Activated B cell treated with CpG ODN at 0.5 μM for 24 hours (primary cell): ENCODE results near the gene UBE2G2. TPM values are rescaled to one million over a fixed set of nuclear protein-coding genes. Genes with fewer than 3 reads are reported as not detected.

Experiments
- ATAC-seq: fragments of 200-7000 bp; cut with Tn5 transposase; one replicate; pipeline ENCODE4 v1.10.0; 2021; ENCODE audit warnings: low read depth, mild to moderate bottlenecking, moderate library complexity
- CTCF ChIA-PET: fragments of 350-600 bp; sonication (Branson Sonifier 250); formaldehyde crosslinking; loops from one replicate; lab custom pipeline; 2021; ENCODE audit warnings: antibody characterized with exemption; lab: Charles Lee
- POLR2A ChIA-PET: fragments of 350-600 bp; sonication (Branson Sonifier 250); formaldehyde crosslinking; loops from one replicate; lab custom pipeline; 2021; ENCODE audit warnings: antibody characterized with exemption; lab: Charles Lee
- DNase-seq: peaks from one replicate; pipeline ENCODE4 v3.0.0; 2022
- H3K27ac Mint-ChIP-seq: one replicate; pipeline ENCODE4 v1.8.0; 2020; ENCODE audit warnings: mixed read lengths
- H3K27me3 Mint-ChIP-seq: one replicate; pipeline ENCODE4 v1.8.0; 2021; ENCODE audit warnings: mixed read lengths
- H3K36me3 Mint-ChIP-seq: one replicate; pipeline ENCODE4 v1.8.0; 2021; ENCODE audit warnings: low read depth, mixed read lengths
- H3K4me1 Mint-ChIP-seq: one replicate; pipeline ENCODE4 v1.8.0; 2021; ENCODE audit warnings: mixed read lengths
- H3K4me3 Mint-ChIP-seq: one replicate; pipeline ENCODE4 v1.8.0; 2020; ENCODE audit warnings: mild to moderate bottlenecking, mixed read lengths
- H3K9me3 Mint-ChIP-seq: one replicate; pipeline ENCODE4 v1.8.0; 2020; ENCODE audit warnings: mixed read lengths
- CTCF ChIP-seq: fragments of 200-600 bp; IDR thresholded peaks from one replicate; pipeline ENCODE4 v1.8.0; 2022; ENCODE audit warnings: antibody characterized with exemption, mild to moderate bottlenecking
- intact Hi-C: fragments of 100-400 bp; cut with micrococcal nuclease; formaldehyde crosslinking; loops from one replicate; pipeline ENCODE4 v1.15.1; 2024
- total RNA-seq: library from RNA; stranded (reverse); gene quantifications from 2 replicates; pipeline ENCODE4 v1.2.3, GENCODE V29; 2022

The UBE2G2 gene
- total RNA-seq, 1 donor from 2014 or later = 108 TPM

- no peak overlapping the region for H3K4me3 Mint-ChIP-seq
- H3K27ac Mint-ChIP-seq = no peak overlapping the region
- ATAC-seq = no peak
- TF ChIP-seq CTCF = no peak
- intact Hi-C loops = no loop called here
- CTCF ChIA-PET = no interaction called here
- H3K27me3 Mint-ChIP-seq = peaks cover 9% of the 10 kb centered on the region
- no peak for DNase-seq
- POLR2A ChIA-PET = no interaction called here
- H3K36me3 Mint-ChIP-seq = peaks cover 52% of the 10 kb centered on the region
- H3K4me1 Mint-ChIP-seq = peaks cover 15% of the 10 kb centered on the region
- no peaks in the 10 kb centered on the region for H3K9me3 Mint-ChIP-seq
These were observed 47.4 kb upstream of the UBE2G2 start for GRCh38 chr21:44848821-44849521.

- peaks cover 38% of the 10 kb centered on the region for H3K36me3 Mint-ChIP-seq
- intact Hi-C loops = no loop called here
- H3K4me1 Mint-ChIP-seq = peaks cover 15% of the 10 kb centered on the region
- H3K27me3 Mint-ChIP-seq = peaks cover 10% of the 10 kb centered on the region
- POLR2A ChIA-PET = no interaction called here
- no peak overlapping the region for H3K27ac Mint-ChIP-seq
- TF ChIP-seq CTCF = no peak
- H3K9me3 Mint-ChIP-seq = no peaks in the 10 kb centered on the region
- DNase-seq (peak; percentile 13), ATAC-seq (no peak)
- no peak overlapping the region for H3K4me3 Mint-ChIP-seq
- CTCF ChIA-PET = no interaction called here
These were observed 45.8 kb upstream of the UBE2G2 start for GRCh38 chr21:44847261-44848056.

GRCh38 chr21:44846485-44847260 is 45.1 kb upstream of the UBE2G2 start:
- Mint-ChIP-seq H3K4me1 (peaks cover 15% of the 10 kb centered on the region), H3K27me3 (peaks cover 16% of the 10 kb centered on the region), H3K27ac (no peak overlapping the region), H3K9me3 (no peaks in the 10 kb centered on the region), H3K36me3 (peaks cover 30% of the 10 kb centered on the region), H3K4me3 (peak overlapping the region; percentile 52)
- ChIA-PET POLR2A (no interaction called here), CTCF (interaction anchor here (0.9 kb wide), 1 partner anchor 85 kb away, joined by 3 read pairs; no protein-coding TSS in a partner anchor)
- peak; percentile 70 for ATAC-seq
- intact Hi-C loops = loop anchor here (1.0 kb wide), 3 partner anchors 19 to 86 kb away; partner anchors contain the start of gene UBE2G2
- DNase-seq = peak; percentile 31
- no peak for TF ChIP-seq CTCF

- H3K27ac Mint-ChIP-seq = no peak overlapping the region
- TF ChIP-seq CTCF = no peak
- peaks cover 21% of the 10 kb centered on the region for H3K27me3 Mint-ChIP-seq
- ATAC-seq (no peak), DNase-seq (no peak)
- H3K4me3 Mint-ChIP-seq = peak overlapping the region; percentile 52
- POLR2A ChIA-PET = interaction anchor here (0.5 kb wide), 1 partner anchor 95 kb away, joined by 5 read pairs; no protein-coding TSS in a partner anchor
- H3K36me3 Mint-ChIP-seq = peaks cover 24% of the 10 kb centered on the region
- CTCF ChIA-PET = interaction anchor here (0.9 kb wide), 1 partner anchor 86 kb away, joined by 3 read pairs; no protein-coding TSS in a partner anchor
- no peaks in the 10 kb centered on the region for H3K9me3 Mint-ChIP-seq
- intact Hi-C loops = loop anchor here (1.0 kb wide), 3 partner anchors 19 to 86 kb away; partner anchors contain the start of gene UBE2G2
- peaks cover 15% of the 10 kb centered on the region for H3K4me1 Mint-ChIP-seq
These were observed 44.5 kb upstream of the UBE2G2 start for GRCh38 chr21:44846224-44846484.
